ENCODE results near the gene PRIMA1. TPM values are rescaled to one million over a fixed set of nuclear protein-coding genes. Genes with fewer than 3 reads are reported as not detected.

Gene PRIMA1
- total and polyA plus RNA-seq, 10 of the 15 experiments (the other 5 are each of a cell fraction or from before 2014, with no cell fraction given), result not detected

- DNase-seq (ENCODE audit: low read depth, low spot score) (no peak), FAIRE-seq (no peak), ATAC-seq (no peak)
- H4K20me1 ChIP-seq (ENCODE audit: control insufficient read depth, insufficient read depth), result no peaks in the 10 kb centered on the region
- no peak overlapping the region for H3K4me2 ChIP-seq (ENCODE audit: control insufficient read depth, insufficient read depth)
- intact Hi-C loops (cut with micrococcal nuclease; ENCODE audit: unreplicated experiment) (no loop called here), in situ Hi-C loops (cut with MboI) (no loop called here)
- H3K9ac ChIP-seq (ENCODE audit: control insufficient read depth, insufficient read depth, low read length), result no peak overlapping the region
- RAD21 ChIA-PET (ENCODE audit: unreplicated experiment), result no interaction called here
- no peaks in the 10 kb centered on the region for H3K36me3 ChIP-seq (ENCODE audit: control insufficient read depth in 2 of 2, insufficient read depth in 2 of 2, low read length in 1 of 2)
- no peaks in the 10 kb centered on the region for H3K9me3 ChIP-seq (replicated peaks; ENCODE audit: control insufficient read depth, insufficient read depth, low read length)
- no peak overlapping the region for H3K4me3 ChIP-seq
- no peak overlapping the region for H2AFZ ChIP-seq (ENCODE audit: control insufficient read depth, low read depth, low read length)
- 41% methylated on average over 4 of the region's 4 CpGs for WGBS (ENCODE audit: insufficient coverage, insufficient replicate concordance, low lambda C conversion rate, missing lambda C conversion rate)
- peaks cover 0 to 2% of the 10 kb centered on the region in 2 experiments; a peak in 1 of 4 replicates for H3K27me3 ChIP-seq (replicated peaks in 1 of 2; ENCODE audit: control insufficient read depth in 2 of 2, insufficient read depth in 2 of 2, low read length in 1 of 2)
- SMC1A ChIA-PET (ENCODE audit: uncharacterized antibody, unreplicated experiment), result no interaction called here
- BruUV-seq (replicated peaks), result no TSS peak
- no peaks in the 10 kb centered on the region for H3K79me2 ChIP-seq (ENCODE audit: control insufficient read depth, insufficient read depth, low read length)
- no peaks in the 10 kb centered on the region for H3K4me1 ChIP-seq (ENCODE audit: control insufficient read depth, insufficient read depth, low read length)
- no peak overlapping the region for H3K27ac ChIP-seq (ENCODE audit: control insufficient read depth, insufficient read depth)
- POLR2A ChIA-PET, result no interaction called here
- no peak for TF ChIP-seq RAD51 (IDR thresholded peaks at IDR 0.05)
- no peak for TF ChIP-seq PAX8 (IDR thresholded peaks at IDR 0.05)
- TF ChIP-seq, protein P1, sequence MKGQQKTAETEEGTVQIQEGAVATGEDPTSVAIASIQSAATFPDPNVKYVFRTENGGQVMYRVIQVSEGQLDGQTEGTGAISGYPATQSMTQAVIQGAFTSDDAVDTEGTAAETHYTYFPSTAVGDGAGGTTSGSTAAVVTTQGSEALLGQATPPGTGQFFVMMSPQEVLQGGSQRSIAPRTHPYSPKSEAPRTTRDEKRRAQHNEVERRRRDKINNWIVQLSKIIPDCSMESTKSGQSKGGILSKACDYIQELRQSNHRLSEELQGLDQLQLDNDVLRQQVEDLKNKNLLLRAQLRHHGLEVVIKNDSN (IDR thresholded peaks at IDR 0.05; ENCODE audit: borderline replicate concordance, extremely low read length, insufficient read depth, low read depth, low read length), result no peak
- no peak for TF ChIP-seq NKRF (conservative IDR thresholded peaks at IDR 0.05)
- TF ChIP-seq RELA (IDR thresholded peaks at IDR 0.05; ENCODE audit: borderline replicate concordance, partially characterized antibody), result no peak
- no peak for TF ChIP-seq EP300 (IDR thresholded peaks at IDR 0.05; ENCODE audit: borderline replicate concordance in 1 of 2, control insufficient read depth in 1 of 2, low read depth in 2 of 2, low read length in 2 of 2)
- TF ChIP-seq, protein P2, sequence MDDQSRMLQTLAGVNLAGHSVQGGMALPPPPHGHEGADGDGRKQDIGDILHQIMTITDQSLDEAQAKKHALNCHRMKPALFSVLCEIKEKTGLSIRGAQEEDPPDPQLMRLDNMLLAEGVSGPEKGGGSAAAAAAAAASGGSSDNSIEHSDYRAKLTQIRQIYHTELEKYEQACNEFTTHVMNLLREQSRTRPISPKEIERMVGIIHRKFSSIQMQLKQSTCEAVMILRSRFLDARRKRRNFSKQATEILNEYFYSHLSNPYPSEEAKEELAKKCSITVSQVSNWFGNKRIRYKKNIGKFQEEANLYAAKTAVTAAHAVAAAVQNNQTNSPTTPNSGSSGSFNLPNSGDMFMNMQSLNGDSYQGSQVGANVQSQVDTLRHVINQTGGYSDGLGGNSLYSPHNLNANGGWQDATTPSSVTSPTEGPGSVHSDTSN (IDR thresholded peaks at IDR 0.05; ENCODE audit: insufficient replicate concordance, low read depth, low read length), result no peak
- TF ChIP-seq KDM1A (IDR thresholded peaks at IDR 0.05; ENCODE audit: borderline replicate concordance), result no peak
- no peak for TF ChIP-seq SMARCA5 (IDR thresholded peaks at IDR 0.05)
- no peak for TF ChIP-seq ZZZ3 (IDR thresholded peaks at IDR 0.05; ENCODE audit: control insufficient read depth, insufficient read length, low read depth)
- TF ChIP-seq WRNIP1 (IDR thresholded peaks at IDR 0.05; ENCODE audit: borderline replicate concordance, low read depth, low read length), result no peak
- TF ChIP-seq FOS (IDR thresholded peaks at IDR 0.05; ENCODE audit: borderline replicate concordance, extremely low read depth, insufficient read length), result no peak
- TF ChIP-seq NR2F1 (conservative IDR thresholded peaks at IDR 0.05), result no peak
- no peak for TF ChIP-seq HDGF (IDR thresholded peaks at IDR 0.05)
- TF ChIP-seq MLLT1 (IDR thresholded peaks at IDR 0.05), result no peak
- no peak for TF ChIP-seq PML (IDR thresholded peaks at IDR 0.05; ENCODE audit: low read length)
- no peak for TF ChIP-seq IKZF1 (conservative IDR thresholded peaks at IDR 0.05)
- CTCF ChIA-PET, result interaction anchor here (1.0 to 1.2 kb wide), 2 partner anchors 172 to 410 kb away, joined by 3 to 4 read pairs; no protein-coding TSS in a partner anchor
Measured at GRCh38 chr14:93723001-93723400, 65.3 kb downstream of the PRIMA1 start.

Data from GM12878 (cell line).